GM19324 (cell line): ENCODE data around the gene TPX2.

Source experiments
- ATAC-seq: cut with Tn5 transposase; IDR thresholded peaks from one replicate; pipeline ENCODE4 v1.9.1; 2021; ENCODE audit warnings: mild to moderate bottlenecking, moderate library complexity; ENCODE audit not compliant: unreplicated experiment, low FRiP score

TPX2 gene

DNA sequence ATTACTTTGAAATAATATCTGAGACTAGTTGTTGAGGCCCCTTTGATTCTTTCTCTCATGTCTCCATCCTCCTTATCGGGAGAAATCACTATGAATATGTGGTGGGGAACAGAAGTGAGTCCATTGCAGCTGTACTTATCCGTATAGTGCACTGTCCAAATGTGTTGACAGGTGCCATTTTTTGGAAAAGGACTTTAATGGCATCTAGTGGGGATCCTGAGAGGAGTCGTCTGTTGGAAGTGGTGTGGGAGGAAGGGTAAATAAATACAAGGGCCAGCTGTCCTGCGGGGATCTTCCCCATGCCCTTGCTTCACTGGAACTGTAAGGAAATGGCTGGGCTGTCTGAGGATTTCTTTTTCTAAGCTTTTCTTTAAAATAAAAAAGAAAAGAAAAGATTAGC is 19.4 kb downstream of the TPX2 start:
- no peak for ATAC-seq

DNA sequence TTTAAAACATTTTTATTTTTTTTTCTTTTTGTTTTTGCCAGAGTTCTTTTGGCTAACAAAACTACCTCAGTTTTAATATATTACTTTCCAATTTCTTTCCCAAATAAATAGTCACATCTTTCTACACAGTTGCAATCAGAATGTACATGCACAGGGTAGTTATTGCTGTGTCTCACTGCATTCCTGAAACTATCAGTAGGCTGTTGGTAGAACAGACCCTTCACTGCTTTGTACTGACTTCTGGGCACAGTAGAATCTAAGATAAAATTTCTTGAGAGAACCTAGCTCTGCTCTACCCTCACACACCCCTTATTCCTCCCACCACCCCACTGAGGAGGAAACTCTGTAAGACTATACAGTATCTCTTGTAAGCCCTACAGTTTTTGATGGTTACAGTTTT is 19.9 kb downstream of the TPX2 start:
- no peak for ATAC-seq

DNA sequence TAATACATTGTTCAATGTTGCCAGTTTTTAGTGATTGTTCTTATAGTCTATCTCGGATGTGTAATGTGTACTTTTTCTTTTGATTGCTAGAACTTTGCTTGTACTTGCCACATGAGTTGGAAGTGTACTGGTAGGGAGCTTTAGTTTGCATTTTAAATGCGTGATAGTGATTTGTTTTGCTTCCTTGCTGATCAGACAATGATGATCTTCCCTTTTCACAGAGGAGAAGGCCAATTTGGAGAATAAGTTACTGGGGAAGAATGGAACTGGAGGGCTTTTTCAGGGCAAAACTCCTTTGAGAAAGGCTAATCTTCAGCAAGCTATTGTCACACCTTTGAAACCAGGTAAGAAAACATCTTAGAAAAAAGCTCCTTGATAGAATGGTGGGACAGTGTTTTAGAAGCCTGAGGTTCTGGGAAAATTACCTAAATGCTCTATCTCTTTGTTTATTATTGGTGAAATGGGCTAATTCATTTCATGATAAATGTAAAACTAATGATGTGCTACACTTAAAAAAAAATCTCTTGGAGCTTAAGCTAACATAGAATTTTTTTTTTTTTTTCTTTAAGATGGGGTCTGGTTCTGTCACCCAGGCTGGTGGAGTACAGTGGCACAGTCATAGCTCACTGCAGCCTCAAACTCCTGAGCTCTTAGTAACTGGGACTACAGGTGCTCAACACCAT is 20.9 kb downstream of the TPX2 start:
- ATAC-seq, result no peak

DNA sequence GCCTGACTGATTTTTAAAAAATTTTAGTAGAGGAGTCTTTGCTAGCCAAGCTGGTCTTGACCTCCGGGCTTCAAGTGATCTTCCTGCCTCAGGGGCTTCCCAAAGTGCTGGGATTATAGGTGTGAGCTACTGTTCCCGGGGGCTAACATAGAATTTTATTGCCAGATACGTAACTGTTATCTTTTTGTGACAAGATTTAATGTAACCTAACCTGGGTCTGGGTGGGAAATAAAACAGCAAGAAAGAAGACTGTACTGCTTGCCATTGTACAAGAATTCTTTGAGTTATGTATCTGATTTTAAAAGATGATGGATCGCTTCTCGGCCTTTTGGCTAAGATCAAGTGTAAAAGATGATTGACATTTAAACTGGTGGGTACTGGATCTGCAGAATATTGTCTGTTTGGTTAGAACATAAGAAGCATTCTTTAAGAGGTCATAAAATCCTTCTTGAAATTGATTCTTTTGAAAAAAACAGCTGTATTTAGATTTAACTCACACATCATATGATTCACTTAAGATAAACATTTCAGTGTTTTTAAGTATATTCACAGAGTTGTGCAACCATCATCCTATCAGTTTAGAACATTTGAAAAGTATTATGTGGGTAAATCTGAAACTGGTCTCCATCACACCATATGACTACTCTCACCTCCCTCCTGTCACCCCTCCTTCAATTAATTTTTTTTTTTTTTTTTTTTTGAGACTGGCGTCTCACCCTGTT is 21.6 kb downstream of the TPX2 start:
- ATAC-seq, result no peak

DNA sequence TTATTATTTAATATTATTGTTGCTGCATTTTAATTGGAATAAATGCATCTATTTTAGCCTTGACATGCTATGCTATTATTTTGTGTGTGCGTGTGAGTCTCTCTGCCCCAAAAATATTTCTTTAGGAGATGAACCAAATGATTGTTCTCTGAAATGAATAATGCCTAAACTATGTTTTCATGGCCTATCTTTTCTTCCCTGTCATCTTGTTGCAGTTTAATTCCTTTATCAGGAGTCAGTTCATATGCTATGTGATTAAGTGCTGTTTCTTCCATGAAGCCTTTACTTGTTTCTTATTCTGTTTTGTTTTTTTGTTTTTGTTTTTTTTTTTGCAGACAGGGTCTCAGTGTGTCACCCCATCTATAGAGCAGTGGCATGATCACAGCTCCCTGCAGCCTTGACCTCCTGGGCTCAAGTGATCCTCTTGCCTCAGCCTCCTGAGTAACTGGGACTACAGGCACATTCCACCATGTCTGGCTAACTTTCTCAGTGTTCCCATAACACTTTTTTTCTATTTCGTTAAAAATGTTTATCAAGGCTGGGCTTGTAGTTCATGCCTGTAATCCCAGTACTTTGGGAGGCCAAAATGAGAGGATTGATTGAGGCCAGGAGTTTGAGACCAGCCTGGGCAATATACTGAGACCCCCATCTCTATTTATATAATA is 25.7 kb downstream of the TPX2 start:
- ATAC-seq, result no peak

DNA sequence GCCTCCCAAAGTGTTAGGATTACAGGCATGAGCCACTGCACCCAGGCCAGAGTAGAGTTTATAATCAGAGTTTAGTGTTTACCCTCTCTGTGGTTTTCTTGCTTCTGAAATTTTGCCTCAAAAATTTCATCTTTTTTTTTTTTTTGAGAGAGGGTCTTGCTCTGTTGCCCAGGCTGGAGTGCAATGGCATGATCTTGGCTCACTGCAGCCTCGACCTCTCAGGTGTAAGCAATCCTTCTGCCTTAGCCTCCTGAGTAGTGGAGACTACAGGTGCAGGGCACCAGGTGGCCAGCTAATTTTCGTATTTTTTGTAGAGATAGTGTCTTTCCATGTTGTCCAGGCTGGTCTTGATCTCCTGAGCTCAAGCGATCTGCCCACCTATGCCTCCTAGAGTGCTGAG is 28.7 kb downstream of the TPX2 start:
- no peak for ATAC-seq

DNA sequence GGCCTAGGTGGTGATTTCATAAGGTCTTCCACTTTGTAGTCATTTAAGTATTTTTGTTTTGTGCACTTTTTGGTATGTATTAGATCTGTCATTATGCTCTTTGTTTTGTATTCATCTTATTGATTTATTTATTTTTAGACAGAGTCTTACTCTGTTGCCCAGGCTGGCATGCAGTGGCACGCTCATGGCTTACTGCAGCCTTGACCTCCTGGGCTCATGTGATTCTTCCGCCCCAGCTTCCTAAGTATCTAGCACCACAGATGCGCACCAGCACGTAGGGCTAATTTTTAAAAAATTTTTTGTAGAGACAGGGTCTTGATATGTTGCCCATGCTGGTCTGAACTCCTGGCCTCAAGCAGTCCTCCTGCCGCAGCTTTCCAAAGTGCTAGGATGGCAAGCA is 30.6 kb downstream of the TPX2 start:
- no peak for ATAC-seq

DNA sequence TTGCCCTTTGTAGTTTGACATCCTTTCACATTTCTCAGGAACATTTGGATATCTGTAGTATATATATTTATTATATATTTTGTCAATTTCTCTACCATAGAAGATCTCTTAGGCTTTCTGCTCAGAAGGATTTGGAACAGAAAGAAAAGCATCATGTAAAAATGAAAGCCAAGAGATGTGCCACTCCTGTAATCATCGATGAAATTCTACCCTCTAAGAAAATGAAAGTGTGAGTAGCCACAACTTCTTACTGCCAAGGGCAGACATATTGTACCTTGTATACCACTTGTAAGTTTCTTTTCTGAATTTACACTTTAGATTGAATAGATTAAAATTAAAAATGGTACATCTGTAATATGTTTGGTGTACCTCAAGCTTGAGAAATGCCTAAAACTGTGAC is 31.2 kb downstream of the TPX2 start:
- ATAC-seq, result no peak

DNA sequence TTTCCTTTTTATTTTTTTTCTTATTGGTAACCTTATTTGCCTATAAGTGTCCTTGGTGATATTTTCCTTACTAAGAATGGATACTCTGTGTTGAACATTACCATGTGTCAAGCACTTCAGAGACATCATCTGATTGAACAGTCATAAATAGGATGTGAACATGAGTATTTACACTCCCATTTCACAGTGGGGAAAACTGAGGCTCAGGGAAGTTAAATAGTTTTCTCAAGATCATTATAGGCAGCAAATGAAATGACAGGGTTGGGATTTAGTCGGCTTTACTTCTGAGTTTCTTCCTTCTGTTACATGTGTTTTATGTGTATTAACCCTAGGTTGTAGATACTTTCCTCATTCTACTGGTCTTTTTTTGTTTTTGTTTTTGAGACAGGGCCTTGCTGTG is 35.3 kb downstream of the TPX2 start:
- ATAC-seq, result no peak

DNA sequence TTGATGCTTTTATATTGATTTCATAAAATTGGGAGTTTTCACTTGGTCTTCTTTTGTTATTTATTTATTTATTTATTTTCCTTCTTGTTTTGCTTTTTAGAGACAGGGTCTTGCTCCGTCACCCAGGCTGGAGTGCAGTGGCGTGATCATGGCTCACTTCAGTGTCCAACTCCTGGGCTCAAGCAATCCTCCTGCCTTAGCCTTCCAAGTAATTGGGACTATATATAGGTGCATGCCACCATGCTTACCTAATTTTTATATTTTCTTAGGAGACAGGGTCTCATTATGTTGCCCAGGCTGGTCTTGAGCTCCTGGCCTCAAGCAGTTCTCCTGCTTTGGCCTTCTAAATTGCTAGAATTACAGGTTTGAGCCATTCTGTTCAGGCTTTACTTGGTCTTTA is 41.7 kb downstream of the TPX2 start:
- ATAC-seq, result no peak

DNA sequence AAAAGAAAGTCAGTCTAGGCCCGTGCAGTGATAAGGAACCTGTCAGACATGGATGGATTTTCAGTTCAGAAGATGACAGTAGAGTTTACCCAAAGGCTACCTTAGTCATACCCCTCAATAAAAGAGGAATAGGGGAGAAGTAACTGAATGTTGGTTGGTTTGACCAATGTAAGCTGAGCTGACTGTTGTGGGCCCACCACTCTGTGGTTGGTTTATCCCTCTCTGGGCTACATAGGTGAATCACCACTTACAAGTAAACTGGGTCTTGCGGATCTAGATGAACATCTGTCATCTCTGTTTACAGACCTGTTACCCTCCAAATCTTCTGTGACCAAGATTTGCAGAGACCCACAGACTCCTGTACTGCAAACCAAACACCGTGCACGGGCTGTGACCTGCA is 42.9 kb downstream of the TPX2 start:
- ATAC-seq, result no peak

DNA sequence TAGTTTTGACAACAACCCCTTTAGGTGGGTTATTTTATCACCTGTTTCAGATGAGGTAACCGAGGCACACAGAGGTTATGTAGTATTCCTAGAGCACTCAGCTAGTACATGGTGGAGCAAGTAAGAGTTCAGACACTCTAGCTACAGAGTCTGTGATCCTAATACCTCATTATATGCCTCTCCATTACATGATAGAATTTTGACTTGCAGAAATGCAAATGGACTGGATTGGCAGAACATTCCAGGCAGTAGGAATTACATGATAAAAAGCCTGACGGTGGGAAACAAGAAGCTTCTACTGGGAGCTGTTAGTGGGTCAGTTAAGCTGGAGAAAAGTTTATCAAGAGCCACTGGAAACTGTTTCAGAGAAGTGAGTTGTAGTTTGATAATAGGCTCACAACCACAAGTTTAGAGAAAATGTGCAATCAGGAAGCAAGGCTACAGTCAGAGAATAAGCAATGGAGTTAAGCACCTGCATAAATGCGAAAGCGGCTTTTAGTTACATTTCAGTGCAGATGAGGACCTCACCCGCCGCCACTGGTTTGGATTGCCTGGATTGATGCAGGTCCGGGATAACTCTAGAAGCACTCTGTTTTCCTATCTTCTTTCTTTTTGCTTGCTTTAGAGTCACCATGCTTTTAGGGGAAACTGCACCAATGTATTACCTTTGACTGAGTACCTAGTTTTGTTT is 45.4 kb downstream of the TPX2 start:
- ATAC-seq, result no peak

DNA sequence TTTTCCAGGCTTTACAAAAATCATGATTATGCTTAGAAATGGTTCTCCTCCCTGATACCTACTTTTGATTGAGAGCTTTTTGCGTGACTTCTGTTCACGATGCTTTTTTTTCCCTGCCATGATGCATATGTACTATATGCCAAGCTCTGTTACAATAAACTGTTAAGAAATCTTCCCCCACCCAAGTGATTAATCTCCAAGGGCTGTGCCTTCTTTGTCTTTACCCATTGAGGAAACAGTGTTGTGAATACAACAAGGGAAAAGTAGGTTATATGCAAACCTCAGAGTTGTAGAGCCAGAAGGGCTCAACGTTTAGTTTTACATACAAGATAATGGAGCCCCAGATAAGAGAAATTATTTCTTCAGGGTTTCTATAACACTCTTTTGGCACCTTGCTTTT is 46.0 kb downstream of the TPX2 start:
- ATAC-seq, result no peak

DNA sequence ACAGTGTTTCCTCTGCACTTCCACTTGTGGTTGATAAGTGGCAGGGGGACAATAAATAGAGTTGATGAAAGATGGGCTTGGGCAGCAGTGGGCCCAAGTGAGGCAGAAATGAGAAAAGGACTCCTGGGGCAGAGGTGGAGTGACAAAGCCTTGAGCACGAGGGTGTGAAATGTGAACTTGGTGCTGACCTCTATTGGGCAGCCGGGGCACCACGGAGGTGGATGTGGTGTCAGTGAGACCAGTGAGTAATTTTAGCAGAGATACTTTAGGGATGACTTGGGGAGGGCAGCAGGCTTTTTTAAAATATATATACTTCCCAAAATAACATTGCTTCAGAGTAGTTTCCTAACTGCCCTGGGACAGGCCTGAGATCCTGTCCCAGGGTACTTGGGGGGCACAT is 49.5 kb downstream of the TPX2 start:
- no peak for ATAC-seq

DNA sequence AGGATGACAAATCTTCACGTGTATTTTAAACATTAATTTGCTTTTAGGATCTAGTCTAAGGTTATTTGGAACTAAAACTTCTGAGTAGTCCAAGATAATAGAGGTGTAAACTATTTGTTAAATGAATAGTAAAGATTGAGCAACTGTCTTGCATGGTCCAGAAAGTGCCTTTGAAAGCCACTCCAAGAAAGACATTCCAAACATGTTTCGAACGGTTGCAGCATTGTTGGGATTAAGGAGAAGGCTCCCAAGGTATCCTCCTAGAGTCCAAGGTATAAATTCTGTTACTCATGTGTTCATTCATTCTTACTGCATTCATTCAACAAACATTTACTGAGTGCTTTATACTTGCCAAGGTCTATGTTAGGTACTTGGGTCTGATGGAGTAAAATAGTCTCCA is 51.3 kb downstream of the TPX2 start:
- no peak for ATAC-seq

DNA sequence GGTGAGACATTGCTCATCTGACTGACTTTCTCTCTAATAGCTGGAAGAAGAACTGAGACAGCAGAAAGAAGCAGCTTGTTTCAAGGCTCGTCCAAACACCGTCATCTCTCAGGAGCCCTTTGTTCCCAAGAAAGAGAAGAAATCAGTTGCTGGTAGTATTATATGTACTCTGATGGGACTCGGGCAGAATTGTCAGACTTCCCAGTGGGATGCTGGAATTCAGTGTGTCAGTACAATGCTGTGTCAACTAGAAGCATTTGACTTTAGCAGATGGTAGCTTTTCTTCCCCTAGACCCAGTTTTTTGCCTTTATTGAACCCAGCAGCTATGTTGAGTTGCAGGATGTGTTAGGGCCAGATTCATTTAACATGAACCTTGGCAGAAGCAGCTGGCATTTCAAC is 58.3 kb downstream of the TPX2 start:
- no peak for ATAC-seq

DNA sequence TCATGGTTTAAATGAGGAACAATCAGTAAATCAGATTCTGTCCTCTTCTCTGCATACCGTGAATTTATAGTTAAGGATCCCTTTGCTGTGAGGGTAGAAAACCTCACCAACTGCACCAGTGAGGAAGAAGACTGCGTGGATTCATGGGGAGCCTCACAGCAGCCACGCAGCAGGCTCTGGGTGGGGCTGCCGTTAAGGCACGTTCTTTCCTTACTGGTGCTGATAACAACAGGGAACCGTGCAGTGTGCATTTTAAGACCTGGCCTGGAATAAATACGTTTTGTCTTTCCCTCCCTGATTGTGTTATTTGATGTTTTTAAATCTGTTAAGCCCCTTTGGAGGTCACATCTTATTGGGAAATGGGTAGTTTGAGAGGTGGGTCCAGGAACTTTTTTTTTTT is 62.4 kb downstream of the TPX2 start:
- no peak for ATAC-seq

DNA sequence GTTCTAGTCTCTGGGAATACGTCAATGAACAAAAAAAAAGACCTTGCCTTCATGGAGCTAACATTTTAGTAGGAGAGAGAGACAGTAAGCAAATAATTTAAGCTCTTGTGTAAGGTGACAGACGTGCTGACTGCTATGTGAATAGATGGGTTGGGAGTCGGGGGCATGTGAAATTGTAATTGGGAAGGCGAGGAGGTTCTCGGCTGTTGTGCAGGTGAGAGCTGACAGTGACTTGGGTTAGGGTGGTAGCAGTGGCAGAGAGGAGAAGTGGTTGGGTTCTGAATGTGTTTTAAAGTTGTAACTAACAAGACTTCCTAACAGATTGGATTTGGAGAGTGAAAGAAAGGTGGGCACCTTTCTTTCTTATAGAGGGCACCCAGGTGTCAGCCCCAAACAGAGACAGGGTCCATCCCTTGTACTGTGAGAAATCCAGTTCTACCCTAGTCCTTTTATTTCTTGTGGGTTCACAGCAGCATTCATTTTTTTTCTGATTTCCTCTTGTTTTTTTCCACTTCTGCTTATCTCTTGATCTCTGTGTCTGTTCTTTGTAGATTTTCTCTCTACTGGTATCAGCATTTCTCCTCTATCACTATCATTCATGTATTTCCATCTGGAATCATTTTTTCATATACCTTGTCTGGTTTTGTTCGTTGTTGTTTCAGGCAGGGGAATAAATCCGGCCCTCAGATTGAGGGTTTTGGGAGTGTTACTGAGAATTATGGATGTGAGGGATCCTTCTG is 64.6 kb downstream of the TPX2 start:
- ATAC-seq, result no peak

DNA sequence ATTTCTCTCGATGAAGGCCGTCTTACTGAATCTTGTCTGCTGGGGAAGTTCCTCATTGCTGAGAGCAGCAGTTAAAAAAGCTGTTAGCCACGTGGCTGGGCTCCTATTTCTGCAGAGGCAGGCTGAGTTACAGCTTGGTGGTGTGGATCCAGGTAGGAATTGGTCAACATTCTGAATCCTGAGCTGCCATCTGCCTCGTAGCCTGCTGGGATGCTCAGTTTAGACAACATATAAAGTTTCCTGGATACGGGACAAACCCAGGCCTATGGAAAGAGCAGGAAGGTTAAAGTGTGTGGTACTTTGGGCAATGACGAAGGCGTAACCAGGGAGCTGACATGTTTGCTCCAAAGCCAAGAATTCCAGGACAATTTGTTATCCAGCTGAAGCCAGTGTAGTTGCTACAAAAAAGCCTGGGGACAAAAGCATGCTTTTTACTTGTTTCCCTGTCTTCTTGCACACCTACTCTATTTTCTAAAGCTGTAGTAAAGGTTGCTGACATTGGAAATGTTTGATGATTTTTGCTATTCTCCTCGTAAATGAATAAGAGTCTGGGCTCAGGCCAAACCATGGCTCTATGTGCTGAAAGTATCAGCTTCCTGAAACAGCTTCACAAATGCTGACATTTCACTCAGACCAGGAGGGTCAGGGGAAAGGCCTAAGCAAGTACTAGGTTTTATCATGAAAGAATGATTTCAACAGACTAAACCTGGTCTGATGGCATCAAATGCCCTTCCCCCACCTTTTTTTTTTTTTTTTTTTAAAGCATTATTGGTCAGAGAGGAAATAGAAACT is 67.7 kb downstream of the TPX2 start:
- no peak for ATAC-seq

DNA sequence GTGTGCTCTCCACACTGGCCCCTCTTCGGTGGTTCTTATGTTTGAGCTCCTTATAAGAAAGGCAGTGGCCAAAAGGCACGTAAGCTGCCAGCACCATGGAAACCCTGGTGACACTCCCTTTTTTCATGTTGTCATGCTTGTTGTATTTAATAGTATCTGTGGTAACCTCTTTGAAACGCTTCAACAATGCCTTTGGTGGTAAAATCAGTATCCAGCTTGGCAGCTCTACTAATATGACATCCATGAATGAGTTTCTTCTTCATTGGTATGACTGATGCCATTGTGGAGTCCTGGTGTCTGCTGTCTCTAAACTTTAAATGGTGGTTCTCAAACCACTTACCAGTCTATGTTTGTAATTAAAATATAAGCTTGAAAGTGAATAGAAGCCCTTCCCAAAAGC is 69.4 kb downstream of the TPX2 start:
- no peak for ATAC-seq
